ENCODE data around the gene LST1.

LST1 gene

GRCh38 chr6:31620586-31621319 is 34.7 kb downstream of the LST1 start, which contains the start of gene PRRC2A:
PRRC2A (plus strand) TSS chr6:31620715; CDS start chr6:31622790, 2,075 bp downstream.
- no peak for DNase-seq (ENCODE audit: low read depth)

GRCh38 chr6:31621320-31621939 is 35.4 kb downstream of the LST1 start:
- DNase-seq (ENCODE audit: low read depth) = no peak

- DNase-seq (ENCODE audit: low read depth) = no peak
Measured at GRCh38 chr6:31621991-31622390, 35.9 kb downstream of the LST1 start.

- no peak for DNase-seq (ENCODE audit: low read depth)
Measured at GRCh38 chr6:31622684-31623091, 36.6 kb downstream of the LST1 start.

- no peak for DNase-seq (ENCODE audit: low read depth)
Measured at GRCh38 chr6:31624070-31624469, 38.0 kb downstream of the LST1 start.

- no peak for DNase-seq (ENCODE audit: low read depth)
Measured at GRCh38 chr6:31626952-31627351, 40.9 kb downstream of the LST1 start.

- no peak for DNase-seq (ENCODE audit: low read depth)
Measured at GRCh38 chr6:31627690-31628287, 41.7 kb downstream of the LST1 start.

- no peak for DNase-seq (ENCODE audit: low read depth)
Measured at GRCh38 chr6:31629014-31629413, 42.9 kb downstream of the LST1 start.

- no peak for DNase-seq (ENCODE audit: low read depth)
Measured at GRCh38 chr6:31630177-31630934, 44.3 kb downstream of the LST1 start.

- no peak for DNase-seq (ENCODE audit: low read depth)
Measured at GRCh38 chr6:31631209-31631608, 45.1 kb downstream of the LST1 start.

- no peak for DNase-seq (ENCODE audit: low read depth)
Measured at GRCh38 chr6:31631681-31632278, 45.7 kb downstream of the LST1 start.

GRCh38 chr6:31632279-31632946 is 46.3 kb downstream of the LST1 start:
- no peak for DNase-seq (ENCODE audit: low read depth)

GRCh38 chr6:31633447-31633846 is 47.4 kb downstream of the LST1 start:
- no peak for DNase-seq (ENCODE audit: low read depth)

- no peak for DNase-seq (ENCODE audit: low read depth)
Measured at GRCh38 chr6:31634131-31634530, 48.1 kb downstream of the LST1 start.

- no peak for DNase-seq (ENCODE audit: low read depth)
Measured at GRCh38 chr6:31634969-31635575, 49.0 kb downstream of the LST1 start.

GRCh38 chr6:31636698-31637596 is 50.9 kb downstream of the LST1 start:
- DNase-seq (ENCODE audit: low read depth) = no peak

Measured in stimulated activated CD4-positive, alpha-beta T cell treated with anti-CD3 and anti-CD28 coated beads, Interleukin-2, amount 100 ng/mL, for 4 hours (primary cell).